IMR-90 (cell line): Measurements from ENCODE around the gene FRMD4B.

Source experiments
- CTCF ChIP-seq: conservative IDR thresholded peaks from 2 replicates; pipeline ENCODE4 v1.5.1; 2012; ENCODE audit warnings: mild to moderate bottlenecking, low read depth, low read length, improper control_type of control experiment
- FOS ChIP-seq: fragments of 150-350 bp; IDR thresholded peaks from 2 replicates; pipeline ENCODE4 v1.6.1; 2016; ENCODE audit warnings: low read depth, low read length
- POLR2A ChIP-seq: IDR thresholded peaks from 2 replicates; pipeline ENCODE4 v1.6.1; 2012; ENCODE audit warnings: mild to moderate bottlenecking, low read depth, low read length
- RAD21 ChIP-seq: IDR thresholded peaks from 2 replicates; pipeline ENCODE4 v1.6.1; 2012; ENCODE audit warnings: low read length, improper control_type of control experiment
- RCOR1 ChIP-seq: IDR thresholded peaks from 2 replicates; pipeline ENCODE4 v1.6.1; 2012; ENCODE audit warnings: mild to moderate bottlenecking, low read length, improper control_type of control experiment; ENCODE audit not compliant: insufficient replicate concordance

- TF ChIP-seq FOS (no peak), CTCF (no peak), POLR2A (no peak), RAD21 (no peak), RCOR1 (no peak)
These were observed 33.4 kb upstream of the FRMD4B start for GRCh38 chr3:69419276-69419675.
